ENCODE measurements around the gene ART5.
"Not testable (repeated sequence)": the region's sequence is repeated elsewhere in the genome, so short reads cannot be mapped to it uniquely, and the experiment has no call there.

Gene ART5

GRCh38 chr11:3616721-3617460, 24.9 kb downstream of the ART5 start:
- DNase-seq: peak; percentile 11

GRCh38 chr11:3615998-3616397, 25.8 kb downstream of the ART5 start:
- DNase-seq: no peak

DNA sequence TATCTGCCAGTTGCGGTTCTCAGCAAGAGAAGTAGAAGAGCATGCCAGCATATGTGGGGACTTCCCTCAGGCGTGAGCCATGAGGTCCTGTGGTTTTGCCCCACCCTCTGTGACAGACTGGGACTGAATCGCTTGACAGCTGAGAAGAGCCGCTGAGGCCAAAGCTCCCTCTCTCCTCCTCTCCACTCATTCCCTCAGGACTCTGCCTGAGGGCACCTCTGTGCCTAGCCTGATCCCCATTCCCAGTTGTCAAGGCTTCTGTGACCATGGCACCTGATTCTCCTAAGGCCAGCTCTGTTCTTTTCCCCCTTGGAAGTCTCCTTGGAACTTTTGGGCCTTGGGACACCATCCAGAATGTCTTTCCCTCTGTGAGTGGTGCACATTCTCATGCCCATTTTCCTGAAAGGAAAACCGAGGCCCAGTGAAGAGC, 27.0 kb downstream of the ART5 start:
- no peak for DNase-seq

GRCh38 chr11:3613998-3614741, 27.6 kb downstream of the ART5 start:
- DNase-seq: no peak

DNA sequence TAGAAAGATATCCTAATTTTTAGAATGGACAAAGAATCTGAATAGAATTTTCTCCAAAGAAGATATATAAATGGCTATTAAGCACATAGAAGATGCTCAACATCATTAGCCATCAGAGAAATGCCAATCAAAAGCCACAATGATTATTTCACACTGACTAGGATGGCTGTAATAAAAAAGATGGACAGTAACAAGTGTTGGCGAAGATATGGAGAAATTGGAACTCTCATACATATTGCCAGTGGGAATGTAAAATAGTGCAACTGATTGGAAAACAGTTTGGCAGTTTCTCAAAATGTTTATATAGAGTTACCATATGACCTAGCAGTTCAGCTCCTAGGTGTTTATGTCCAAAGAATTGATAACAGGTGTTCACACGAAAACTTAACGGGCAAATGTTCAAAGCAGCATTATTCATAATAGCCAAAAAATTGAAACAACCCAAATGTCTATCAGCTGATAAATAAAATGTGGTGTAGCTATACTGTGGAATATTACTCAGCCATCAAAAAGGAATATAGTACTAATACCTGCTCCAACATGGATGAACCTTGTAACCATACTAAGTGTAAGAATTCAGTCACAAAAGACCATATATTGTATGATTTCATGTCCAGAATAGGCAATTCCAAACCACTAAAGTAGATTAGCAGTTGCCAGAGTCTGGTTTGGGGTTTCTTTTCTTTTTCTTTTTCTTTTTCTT, 29.7 kb downstream of the ART5 start:
- no peak for DNase-seq

- no peak for DNase-seq
These were observed 30.9 kb downstream of the ART5 start for GRCh38 chr11:3610846-3611245.

DNA sequence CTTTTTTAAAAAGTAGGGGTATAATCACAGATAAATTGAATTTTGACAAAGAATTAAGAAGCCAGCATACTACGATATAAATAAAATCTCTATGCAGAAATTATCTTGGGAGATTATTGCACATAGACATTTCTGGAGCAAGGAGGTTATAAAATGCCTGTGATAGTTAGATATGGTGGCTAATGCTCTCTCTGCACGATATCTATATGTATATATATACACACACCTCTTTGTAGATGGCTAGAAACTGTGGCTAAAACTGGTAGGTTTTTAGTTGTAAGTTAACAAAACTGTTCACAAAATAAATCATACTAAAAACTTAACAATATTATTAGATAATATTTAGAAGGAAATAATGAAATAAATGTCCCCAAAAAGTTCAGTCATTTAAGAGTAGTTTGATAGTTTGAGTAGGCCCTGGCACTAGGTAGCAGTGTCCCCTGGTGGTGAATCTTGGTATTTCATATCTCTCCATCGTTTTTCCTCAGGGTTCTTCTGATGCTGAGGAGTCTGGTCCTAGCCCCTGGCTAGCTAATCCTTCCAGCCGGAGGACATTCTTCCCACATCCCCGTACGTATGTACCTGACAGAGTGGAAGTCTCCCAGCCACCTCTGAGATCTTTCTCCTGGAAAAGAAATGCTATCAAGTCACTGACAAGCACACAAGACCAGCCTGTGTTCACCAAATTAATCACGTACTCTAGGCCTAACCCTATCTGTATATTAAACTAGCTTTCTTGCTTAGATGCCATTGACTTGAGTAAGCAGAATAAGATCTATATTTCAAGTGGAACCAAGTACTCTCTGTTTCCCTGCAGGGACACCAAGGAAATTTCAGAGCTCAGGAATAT, 32.2 kb downstream of the ART5 start:
- peak; percentile 17 for DNase-seq

DNA sequence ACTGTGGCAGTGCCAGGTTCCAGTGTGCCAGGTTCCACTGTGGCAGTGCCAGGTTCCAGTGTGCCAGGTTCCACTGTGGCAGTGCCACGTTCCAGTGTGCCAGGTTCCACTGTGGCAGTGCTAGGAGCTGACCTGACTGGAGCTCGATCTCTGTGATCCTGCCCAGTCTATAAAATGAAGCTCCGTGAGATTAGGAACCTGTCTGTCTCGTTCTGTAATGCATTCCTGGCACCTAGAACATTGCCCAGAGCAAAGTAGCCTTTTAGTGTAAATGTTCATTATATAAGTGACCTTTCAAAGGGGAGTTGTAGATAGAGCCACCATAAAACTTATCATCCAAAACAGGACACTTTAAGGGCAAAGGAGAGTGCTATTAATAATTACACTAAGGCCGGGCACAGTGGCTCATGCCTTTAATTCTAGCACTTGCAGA, 36.0 kb downstream of the ART5 start:
- no peak for DNase-seq

DNA sequence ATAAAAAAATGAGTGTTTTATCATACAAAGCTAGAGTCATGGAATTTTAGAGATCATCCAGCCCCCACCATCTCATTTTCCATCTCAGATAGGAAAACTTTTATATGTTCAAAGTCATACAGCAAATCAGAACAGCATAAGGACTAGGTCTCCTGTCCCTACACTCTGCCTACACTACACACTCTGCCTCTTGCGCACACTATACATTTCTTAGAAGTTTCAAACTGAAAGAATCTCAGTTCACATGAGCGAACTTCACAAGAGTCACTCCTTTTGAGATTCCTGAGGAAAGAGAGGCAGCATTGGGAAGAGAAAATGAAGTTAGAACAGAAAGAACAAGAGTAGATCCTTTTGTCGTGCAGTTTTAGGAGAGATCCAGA, 36.5 kb downstream of the ART5 start:
- no peak for DNase-seq

- DNase-seq: no peak
These were observed 37.6 kb downstream of the ART5 start for GRCh38 chr11:3604167-3604566.

- DNase-seq: not testable (repeated sequence)
These were observed 41.6 kb downstream of the ART5 start for GRCh38 chr11:3600201-3600600.

GRCh38 chr11:3597743-3598142, 44.0 kb downstream of the ART5 start:
- not testable (repeated sequence) for DNase-seq

- DNase-seq: not testable (repeated sequence)
These were observed 50.5 kb downstream of the ART5 start for GRCh38 chr11:3591326-3591725.

DNA sequence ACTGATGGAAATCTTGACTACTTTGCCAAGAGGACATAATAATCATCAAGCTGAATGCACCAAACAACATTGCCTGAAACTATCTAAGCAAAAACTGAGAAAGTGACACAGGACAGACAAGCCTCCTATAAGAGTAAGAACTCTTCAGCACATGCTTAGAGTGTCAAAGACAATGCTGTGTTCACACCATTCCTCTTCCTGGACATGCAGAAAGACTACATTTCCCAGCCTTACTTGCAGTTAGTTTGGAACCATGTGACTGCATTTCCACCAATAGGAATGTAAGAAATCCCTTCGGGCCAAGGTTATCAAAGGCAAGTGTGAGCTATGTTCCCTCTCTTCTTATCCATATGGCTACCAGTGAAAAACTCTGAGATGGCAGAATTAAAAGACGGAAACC, 51.6 kb downstream of the ART5 start:
- not testable (repeated sequence) for DNase-seq

GRCh38 chr11:3588776-3589175, 53.0 kb downstream of the ART5 start:
- DNase-seq: not testable (repeated sequence)

Data from NCI-H510A treated with DMSO at 0.1 percent for 48 hours (cell line).